ENCODE data around the gene PLEKHA8.
A peak's percentile ranks its signal among the peaks of the same experiment; 100 is the strongest.

PLEKHA8 gene

GRCh38 chr7:30112103-30112713 lies 84.0 kb downstream of the PLEKHA8 start:
- DNase-seq (ENCODE audit: low spot score): no peak

GRCh38 chr7:30113144-30113543 lies 84.9 kb downstream of the PLEKHA8 start:
- DNase-seq (ENCODE audit: low spot score): no peak

- no peak for DNase-seq (ENCODE audit: low spot score)
These were observed 86.5 kb downstream of the PLEKHA8 start for GRCh38 chr7:30114536-30115238.

GRCh38 chr7:30115709-30116297 lies 87.6 kb downstream of the PLEKHA8 start:
- no peak for DNase-seq (ENCODE audit: low spot score)

- DNase-seq (ENCODE audit: low spot score): peak; percentile 56
These were observed 88.6 kb downstream of the PLEKHA8 start for GRCh38 chr7:30116771-30117170.

GRCh38 chr7:30117896-30118295 lies 89.7 kb downstream of the PLEKHA8 start:
- no peak for DNase-seq (ENCODE audit: low spot score)

GRCh38 chr7:30119890-30120577 lies 91.8 kb downstream of the PLEKHA8 start:
- DNase-seq (ENCODE audit: low spot score): no peak

- DNase-seq (ENCODE audit: low spot score): no peak
These were observed 105.8 kb downstream of the PLEKHA8 start for GRCh38 chr7:30133736-30134610.

- peak; percentile 92 for DNase-seq (ENCODE audit: low spot score)
These were observed 106.5 kb downstream of the PLEKHA8 start, which contains the start of gene MTURN for GRCh38 chr7:30134611-30135300. TSS of gene MTURN (plus strand) at chr7:30134986. CDS start at chr7:30135137, 151 bp downstream.

GRCh38 chr7:30135301-30136116 lies 107.3 kb downstream of the PLEKHA8 start:
- DNase-seq (ENCODE audit: low spot score): peak; percentile 84

GRCh38 chr7:30136117-30136731 lies 108.0 kb downstream of the PLEKHA8 start:
- no peak for DNase-seq (ENCODE audit: low spot score)

- no peak for DNase-seq (ENCODE audit: low spot score)
These were observed 108.7 kb downstream of the PLEKHA8 start for GRCh38 chr7:30136743-30137485.

- DNase-seq (ENCODE audit: low spot score): no peak
These were observed 111.7 kb downstream of the PLEKHA8 start for GRCh38 chr7:30139836-30140384.

GRCh38 chr7:30140456-30140855 lies 112.2 kb downstream of the PLEKHA8 start:
- no peak for DNase-seq (ENCODE audit: low spot score)

GRCh38 chr7:30142710-30143109 lies 114.5 kb downstream of the PLEKHA8 start:
- DNase-seq (ENCODE audit: low spot score): no peak

- no peak for DNase-seq (ENCODE audit: low spot score)
These were observed 115.6 kb downstream of the PLEKHA8 start for GRCh38 chr7:30143748-30144251.

- DNase-seq (ENCODE audit: low spot score): no peak
These were observed 116.6 kb downstream of the PLEKHA8 start for GRCh38 chr7:30144657-30145306.

GRCh38 chr7:30145426-30145970 lies 117.3 kb downstream of the PLEKHA8 start:
- DNase-seq (ENCODE audit: low spot score): no peak
